K562 (cell line): Measurements from ENCODE around the gene ZDHHC15. TPM values are rescaled to one million over a fixed set of nuclear protein-coding genes. Genes with fewer than 3 reads are reported as not detected.

Source experiments
- ATAC-seq: fragments of 200-7000 bp; cut with Tn5 transposase; 3 replicates; pipeline ENCODE4 v1.9.1; 2020; ENCODE audit warnings: moderate library complexity
- BruUV-seq: library from RNA; stranded (reverse); fragments of 400-500 nt; replicated peaks from 2 replicates; lab custom pipeline; 2021; lab: Mats Ljungman, UMichigan
- CTCF ChIA-PET: fragments of 300-600 bp; formaldehyde crosslinking; extraction: SDS; loops from one replicate; lab custom pipeline; 2021; ENCODE audit warnings: low intra/inter-chr PET ratio; lab: Yijun Ruan, JAX
- POLR2A ChIA-PET: fragments of 300-600, 350-650 bp; sonication (Branson Sonifier 250); formaldehyde crosslinking; extraction: SDS; loops from one replicate; lab custom pipeline; 2021; ENCODE audit warnings: antibody characterized with exemption, inconsistent platforms; lab: Yijun Ruan, JAX
- DNase-seq, 4 experiments: peaks; one replicate each; pipeline versions ENCODE4 v3.0.0 to v3.0.0-alpha.2; 2011 to 2018; ENCODE audit warnings: low spot score in 3 of 4, mixed read lengths in 3 of 4; ENCODE audit errors: extremely low read depth in 1 of 4
- FAIRE-seq: peaks from 2 replicates; lab custom pipeline; 2011; peaks lifted over from hg19 to GRCh38; lab: Jason Lieb, UNC
- H2AFZ ChIP-seq: 2 replicates; pipeline ENCODE4 v1.6.0; 2011; ENCODE audit warnings: low read depth, low read length, control low read depth, inconsistent platforms
- H3K27ac ChIP-seq: fragments of 200-600 bp; 3 replicates; pipeline ENCODE4 v1.8.0; 2011; ENCODE audit warnings: low read depth, mild to moderate bottlenecking, control low read depth, inconsistent platforms, low read length, moderate library complexity, mixed read lengths; ENCODE audit errors: extremely low read depth
- H3K27me3 ChIP-seq, 2 experiments: fragments of 300-600 bp in 1 of 2; 2 replicates in 1 of 2; 3 replicates in 1 of 2; pipeline versions ENCODE4 v1.6.0 to v1.8.0; 2011; ENCODE audit warnings: inconsistent platforms in 2 of 2, low read length in 2 of 2, mild to moderate bottlenecking in 1 of 2, mixed read lengths in 1 of 2, moderate library complexity in 1 of 2; ENCODE audit not compliant: control insufficient read depth in 2 of 2, insufficient read depth in 2 of 2
- H3K36me3 ChIP-seq: fragments of 300-600 bp; 3 replicates; pipeline ENCODE4 v1.8.0; 2011; ENCODE audit warnings: mild to moderate bottlenecking, low read length, inconsistent platforms; ENCODE audit not compliant: control insufficient read depth, insufficient read depth
- H3K4me1 ChIP-seq, 2 experiments: fragments of 200-600 bp in 1 of 2; replicated peaks in 1 of 2; 2 replicates in 1 of 2; 3 replicates in 1 of 2; pipeline versions ENCODE4 v1.5.1 to v1.8.0; 2011; ENCODE audit warnings: inconsistent platforms in 2 of 2, low read length in 2 of 2, mild to moderate bottlenecking in 1 of 2, mixed read lengths in 1 of 2, moderate library complexity in 1 of 2; ENCODE audit not compliant: control insufficient read depth in 2 of 2, insufficient read depth in 2 of 2
- H3K4me2 ChIP-seq: 2 replicates; pipeline ENCODE4 v1.6.1; 2011; ENCODE audit warnings: low read length, control low read depth, inconsistent platforms, mixed read lengths; ENCODE audit not compliant: insufficient read depth
- H3K4me3 ChIP-seq: fragments of 200-600 bp; sonication (generic), shearing (Covaris generic); 2 replicates; pipeline ENCODE4 v1.5.1; 2016; ENCODE audit warnings: control low read depth, inconsistent platforms
- H3K79me2 ChIP-seq: fragments of 200-600 bp; 3 replicates; pipeline ENCODE4 v1.8.0; 2011; ENCODE audit warnings: low read length, inconsistent platforms; ENCODE audit not compliant: control insufficient read depth, insufficient read depth
- H3K9ac ChIP-seq, 2 experiments: 2 replicates each; pipeline versions ENCODE4 v1.6.0 to v1.6.1; 2011; ENCODE audit warnings: low read depth in 2 of 2, low read length in 2 of 2, control low read depth in 1 of 2, inconsistent platforms in 1 of 2, mild to moderate bottlenecking in 1 of 2, mixed read lengths in 1 of 2; ENCODE audit not compliant: insufficient read depth in 1 of 2
- H3K9me1 ChIP-seq: one replicate; pipeline ENCODE4 v1.6.0; 2011; ENCODE audit warnings: inconsistent platforms, mild to moderate bottlenecking, low read length, moderate library complexity; ENCODE audit not compliant: control insufficient read depth, insufficient read depth
- H3K9me3 ChIP-seq: replicated peaks from 2 replicates; pipeline ENCODE4 v1.5.1; 2011; ENCODE audit warnings: low read depth, low read length, inconsistent platforms; ENCODE audit not compliant: control insufficient read depth, insufficient read depth
- H4K20me1 ChIP-seq: replicated peaks from 2 replicates; pipeline ENCODE4 v1.6.1; 2011; ENCODE audit warnings: low read length, inconsistent platforms, mixed read lengths; ENCODE audit not compliant: control insufficient read depth, insufficient read depth
- CC2D1A ChIP-seq: fragments of 450-650 bp; IDR thresholded peaks from 2 replicates; pipeline ENCODE4 v1.6.1; 2017; ENCODE audit warnings: mild to moderate bottlenecking
- COPS2 ChIP-seq: fragments of 450-650 bp; conservative IDR thresholded peaks from 2 replicates; pipeline ENCODE4 v1.6.1; 2016; ENCODE audit warnings: mild to moderate bottlenecking, moderate library complexity
- ELF1 ChIP-seq: fragments of 200-800 bp; sonication (Bioruptor generic); IDR thresholded peaks from 2 replicates; pipeline ENCODE4 v1.6.1; 2016; ENCODE audit warnings: missing genetic modification characterization, missing compliant biosample characterization
- ETS2 ChIP-seq: IDR thresholded peaks from 2 replicates; pipeline ENCODE4 v1.6.1; 2016; ENCODE audit warnings: borderline replicate concordance, missing genetic modification characterization, mild to moderate bottlenecking, moderate library complexity, missing compliant biosample characterization; ENCODE audit not compliant: poor library complexity, severe bottlenecking
- KAT7 ChIP-seq: sonication (generic); formaldehyde crosslinking; IDR thresholded peaks from 2 replicates; pipeline ENCODE4 v1.8.0; 2022; ENCODE audit warnings: missing genetic modification reagents, mild to moderate bottlenecking, borderline replicate concordance
- MGA ChIP-seq: fragments of 450-650 bp; IDR thresholded peaks from 2 replicates; pipeline ENCODE4 v1.6.1; 2016; ENCODE audit warnings: mild to moderate bottlenecking, moderate library complexity
- MXI1 ChIP-seq: IDR thresholded peaks from 2 replicates; pipeline ENCODE4 v1.6.1; 2011; ENCODE audit warnings: low read depth, mild to moderate bottlenecking, improper control_type of control experiment, low read length
- PYGO2 ChIP-seq: fragments of 450-650 bp; IDR thresholded peaks from 2 replicates; pipeline ENCODE4 v1.6.1; 2016; ENCODE audit warnings: mild to moderate bottlenecking, missing genetic modification characterization, moderate library complexity, missing compliant biosample characterization
- RFX5 ChIP-seq: IDR thresholded peaks from 2 replicates; pipeline ENCODE4 v1.6.1; 2011; ENCODE audit warnings: low read depth, mild to moderate bottlenecking, improper control_type of control experiment, low read length
- TAF1 ChIP-seq: IDR thresholded peaks from 2 replicates; pipeline ENCODE4 v1.6.1; 2011; ENCODE audit warnings: mild to moderate bottlenecking, low read length, moderate library complexity; ENCODE audit not compliant: insufficient read depth, control insufficient read depth, severe bottlenecking; ENCODE audit errors: extremely low read depth
- WGBS: fragments of 100-300 bp; shearing (Covaris generic); methylation state at CpG from one replicate; pipeline ENCODE4 v1.1.6; 2016; ENCODE audit warnings: low coverage, mixed read lengths; ENCODE audit not compliant: insufficient coverage; ENCODE audit errors: missing lambda C conversion rate; 5-methylcytosine and 5-hydroxymethylcytosine counted together
- in situ Hi-C: fragments of 300-500 bp; cut with MboI; formaldehyde crosslinking; loops from 4 replicates; pipeline ENCODE4 v1.15.0; 2018; ENCODE audit warnings: inconsistent platforms, mixed read lengths
- intact Hi-C: fragments of 100-400 bp; cut with micrococcal nuclease; formaldehyde crosslinking; loops from 2 replicates; pipeline ENCODE4 v1.14.2; 2022
- polyA plus RNA-seq, 8 experiments: library from polyadenylated mRNA; depleted of rRNA in 4 of 8; stranded (reverse) in 5 of 8; unstranded in 3 of 8; fragments of >200 nt; fragmentation: Nextera tagmentation in 2 of 8; fragmentation: Illumina TruSeq in 1 of 8; extraction: Ambion mirVana in 2 of 8; extraction: Trizol in 1 of 8; gene quantifications; 2 replicates each; pipeline versions ENCODE4 v1.2.1 to v1.2.3, GENCODE V29; 2011 to 2014; ENCODE audit warnings: inconsistent platforms in 1 of 8, missing spikeins in 1 of 8
- total RNA-seq, 7 experiments: library from RNA; depleted of rRNA in 6 of 7; stranded (reverse); fragments of >200 nt in 6 of 7; fragmentation: Illumina TruSeq in 2 of 7; extraction: Trizol in 2 of 7; gene quantifications; 2 replicates each; pipeline versions ENCODE4 v1.2.1 to v1.2.3, GENCODE V29; 2011 to 2021; ENCODE audit warnings: low replicate concordance in 1 of 7

Gene ZDHHC15
- total and polyA plus RNA-seq, 9 of the 15 experiments (the other 6 are each of a cell fraction or from before 2014, with no cell fraction given), result 0.01 to 0.07 (median 0.04) TPM; not detected in 4

- Histone ChIP-seq H3K9me3 (no peaks in the 10 kb centered on the region), H3K27me3 (no peaks in the 10 kb centered on the region), H3K27ac (no peak overlapping the region), H3K4me1 (no peaks in the 10 kb centered on the region), H2AFZ (no peak overlapping the region), H3K4me3 (no peak overlapping the region), H3K9ac (no peak overlapping the region), H3K4me2 (no peak overlapping the region), H3K36me3 (no peaks in the 10 kb centered on the region), H3K9me1 (no peaks in the 10 kb centered on the region), H3K79me2 (no peaks in the 10 kb centered on the region), H4K20me1 (no peaks in the 10 kb centered on the region)
- 0% methylated on average over 1 of the region's 1 CpG for WGBS
- DNase-seq, result no peak
- POLR2A ChIA-PET, result no interaction called here
- ATAC-seq, result no peak
- no peak for FAIRE-seq
- in situ Hi-C loops, result no loop called here
- BruUV-seq, result no TSS peak
- CTCF ChIA-PET, result no interaction called here
- intact Hi-C loops, result no loop called here
- TF ChIP-seq CC2D1A, result no peak
- TF ChIP-seq PYGO2 (tag), result no peak
- TF ChIP-seq TAF1, result no peak
- no peak for TF ChIP-seq COPS2
- no peak for TF ChIP-seq ETS2 (tag)
- no peak for TF ChIP-seq ELF1 (tag)
- no peak for TF ChIP-seq MXI1
- no peak for TF ChIP-seq MGA
- TF ChIP-seq KAT7 (CRISPR knock-in tag), result no peak
- TF ChIP-seq RFX5, result no peak
These were observed 153.1 kb downstream of the ZDHHC15 start for GRCh38 chrX:75369721-75370120.
